Measurements from ENCODE around the gene CMTM6.
A peak's percentile ranks its signal among the peaks of the same experiment; 100 is the strongest.
"Not testable (repeated sequence)": the region's sequence is repeated elsewhere in the genome, so short reads cannot be mapped to it uniquely, and the experiment has no call there.

Gene CMTM6

GRCh38 chr3:32481791-32482631 lies 20.6 kb downstream of the CMTM6 start:
- no peak overlapping the region for H3K27ac ChIP-seq (ENCODE audit: low read depth, low read length)
- H3K4me3 ChIP-seq (ENCODE audit: low read depth in 1 of 2, low read length in 2 of 2): no peak overlapping the region
- no peaks in the 10 kb centered on the region for H3K27me3 ChIP-seq (ENCODE audit: control insufficient read depth in 1 of 2, insufficient read depth in 2 of 2, low read length in 2 of 2)
- no peaks in the 10 kb centered on the region for H3K9me3 ChIP-seq (ENCODE audit: low read length)
- H3K9ac ChIP-seq (ENCODE audit: low read length): no peak overlapping the region
- H3K4me1 ChIP-seq (ENCODE audit: insufficient read depth, low read length): no peaks in the 10 kb centered on the region
- H3K36me3 ChIP-seq (ENCODE audit: insufficient read depth, low read length): peaks cover 4% of the 10 kb centered on the region

GRCh38 chr3:32480604-32481003 lies 22.0 kb downstream of the CMTM6 start:
- H3K27ac ChIP-seq (ENCODE audit: low read depth, low read length): no peak overlapping the region
- no peak overlapping the region for H3K9ac ChIP-seq (ENCODE audit: low read length)
- peaks cover 4% of the 10 kb centered on the region for H3K36me3 ChIP-seq (ENCODE audit: insufficient read depth, low read length)
- no peaks in the 10 kb centered on the region for H3K27me3 ChIP-seq (ENCODE audit: control insufficient read depth in 1 of 2, insufficient read depth in 2 of 2, low read length in 2 of 2)
- H3K4me1 ChIP-seq (ENCODE audit: insufficient read depth, low read length): no peaks in the 10 kb centered on the region
- H3K4me3 ChIP-seq (ENCODE audit: low read depth in 1 of 2, low read length in 2 of 2): no peak overlapping the region
- no peaks in the 10 kb centered on the region for H3K9me3 ChIP-seq (ENCODE audit: low read length)

- H3K4me1 ChIP-seq (ENCODE audit: insufficient read depth, low read length): peaks cover 6% of the 10 kb centered on the region
- H3K27me3 ChIP-seq (ENCODE audit: control insufficient read depth in 1 of 2, insufficient read depth in 2 of 2, low read length in 2 of 2): no peaks in the 10 kb centered on the region
- no peaks in the 10 kb centered on the region for H3K36me3 ChIP-seq (ENCODE audit: insufficient read depth, low read length)
- H3K9me3 ChIP-seq (ENCODE audit: low read length): no peaks in the 10 kb centered on the region
- no peak overlapping the region for H3K9ac ChIP-seq (ENCODE audit: low read length)
- no peak overlapping the region for H3K4me3 ChIP-seq (ENCODE audit: low read depth in 1 of 2, low read length in 2 of 2)
- H3K27ac ChIP-seq (ENCODE audit: low read depth, low read length): no peak overlapping the region
Measured at GRCh38 chr3:32474201-32474600, 28.5 kb downstream of the CMTM6 start.

GRCh38 chr3:32472151-32472550 lies 30.5 kb downstream of the CMTM6 start:
- H3K4me1 ChIP-seq (ENCODE audit: insufficient read depth, low read length); H3K9ac ChIP-seq (ENCODE audit: low read length); H3K9me3 ChIP-seq (ENCODE audit: low read length); H3K36me3 ChIP-seq (ENCODE audit: insufficient read depth, low read length); H3K4me3 ChIP-seq (ENCODE audit: low read depth in 1 of 2, low read length in 2 of 2); H3K27ac ChIP-seq (ENCODE audit: low read depth, low read length); H3K27me3 ChIP-seq (ENCODE audit: control insufficient read depth in 1 of 2, insufficient read depth in 2 of 2, low read length in 2 of 2): not testable (repeated sequence)

GRCh38 chr3:32471246-32471645 lies 31.4 kb downstream of the CMTM6 start:
- H3K27ac ChIP-seq (ENCODE audit: low read depth, low read length): no peak overlapping the region
- peaks cover 6% of the 10 kb centered on the region for H3K4me1 ChIP-seq (ENCODE audit: insufficient read depth, low read length)
- H3K27me3 ChIP-seq (ENCODE audit: control insufficient read depth in 1 of 2, insufficient read depth in 2 of 2, low read length in 2 of 2): no peaks in the 10 kb centered on the region
- no peaks in the 10 kb centered on the region for H3K36me3 ChIP-seq (ENCODE audit: insufficient read depth, low read length)
- no peak overlapping the region for H3K9ac ChIP-seq (ENCODE audit: low read length)
- no peak overlapping the region for H3K4me3 ChIP-seq (ENCODE audit: low read depth in 1 of 2, low read length in 2 of 2)
- H3K9me3 ChIP-seq (ENCODE audit: low read length): no peaks in the 10 kb centered on the region

- Histone ChIP-seq H3K36me3 (ENCODE audit: insufficient read depth, low read length) (no peaks in the 10 kb centered on the region), H3K27ac (ENCODE audit: low read depth, low read length) (no peak overlapping the region)
Measured at GRCh38 chr3:32470362-32470761, 32.3 kb downstream of the CMTM6 start.

GRCh38 chr3:32469151-32469874 lies 33.3 kb downstream of the CMTM6 start:
- Histone ChIP-seq H3K9me3 (ENCODE audit: low read length) (no peaks in the 10 kb centered on the region), H3K27ac (ENCODE audit: low read depth, low read length) (no peak overlapping the region), H3K9ac (ENCODE audit: low read length) (no peak overlapping the region), H3K4me1 (ENCODE audit: insufficient read depth, low read length) (peaks cover 6% of the 10 kb centered on the region), H3K27me3 (ENCODE audit: control insufficient read depth in 1 of 2, insufficient read depth in 2 of 2, low read length in 2 of 2) (no peaks in the 10 kb centered on the region), H3K36me3 (ENCODE audit: insufficient read depth, low read length) (no peaks in the 10 kb centered on the region), H3K4me3 (ENCODE audit: low read depth in 1 of 2, low read length in 2 of 2) (no peak overlapping the region)

More at GRCh38 chr3:32470362-32470761, 32.3 kb downstream of the CMTM6 start:
- Histone ChIP-seq H3K9me3 (ENCODE audit: low read length) (no peaks in the 10 kb centered on the region), H3K4me3 (ENCODE audit: low read depth in 1 of 2, low read length in 2 of 2) (no peak overlapping the region), H3K4me1 (ENCODE audit: insufficient read depth, low read length) (peaks cover 6% of the 10 kb centered on the region), H3K9ac (ENCODE audit: low read length) (no peak overlapping the region), H3K27me3 (ENCODE audit: control insufficient read depth in 1 of 2, insufficient read depth in 2 of 2, low read length in 2 of 2) (no peaks in the 10 kb centered on the region)

GRCh38 chr3:32467333-32468070 lies 35.1 kb downstream of the CMTM6 start:
- H3K4me1 ChIP-seq (ENCODE audit: insufficient read depth, low read length): peaks cover 6% of the 10 kb centered on the region
- peak overlapping the region; percentile 37 to 38 for H3K4me3 ChIP-seq (ENCODE audit: low read depth in 1 of 2, low read length in 2 of 2)
- H3K27me3 ChIP-seq (ENCODE audit: control insufficient read depth in 1 of 2, insufficient read depth in 2 of 2, low read length in 2 of 2): no peaks in the 10 kb centered on the region
- H3K27ac ChIP-seq (ENCODE audit: low read depth, low read length): no peak overlapping the region
- no peak overlapping the region for H3K9ac ChIP-seq (ENCODE audit: low read length)
- H3K9me3 ChIP-seq (ENCODE audit: low read length): no peaks in the 10 kb centered on the region
- H3K36me3 ChIP-seq (ENCODE audit: insufficient read depth, low read length): no peaks in the 10 kb centered on the region

- not testable (repeated sequence) for H3K27ac ChIP-seq (ENCODE audit: low read depth, low read length); H3K9me3 ChIP-seq (ENCODE audit: low read length); H3K27me3 ChIP-seq (ENCODE audit: control insufficient read depth in 1 of 2, insufficient read depth in 2 of 2, low read length in 2 of 2); H3K36me3 ChIP-seq (ENCODE audit: insufficient read depth, low read length); H3K4me3 ChIP-seq (ENCODE audit: low read depth in 1 of 2, low read length in 2 of 2); H3K4me1 ChIP-seq (ENCODE audit: insufficient read depth, low read length); H3K9ac ChIP-seq (ENCODE audit: low read length)
Measured at GRCh38 chr3:32466808-32467207, 35.8 kb downstream of the CMTM6 start.

- H3K36me3 ChIP-seq (ENCODE audit: insufficient read depth, low read length); H3K27me3 ChIP-seq (ENCODE audit: control insufficient read depth in 1 of 2, insufficient read depth in 2 of 2, low read length in 2 of 2); H3K4me3 ChIP-seq (ENCODE audit: low read depth in 1 of 2, low read length in 2 of 2); H3K9ac ChIP-seq (ENCODE audit: low read length); H3K27ac ChIP-seq (ENCODE audit: low read depth, low read length); H3K4me1 ChIP-seq (ENCODE audit: insufficient read depth, low read length); H3K9me3 ChIP-seq (ENCODE audit: low read length): not testable (repeated sequence)
Measured at GRCh38 chr3:32464726-32465125, 37.9 kb downstream of the CMTM6 start.

- not testable (repeated sequence) for H3K9ac ChIP-seq (ENCODE audit: low read length); H3K27ac ChIP-seq (ENCODE audit: low read depth, low read length); H3K4me3 ChIP-seq (ENCODE audit: low read depth in 1 of 2, low read length in 2 of 2); H3K4me1 ChIP-seq (ENCODE audit: insufficient read depth, low read length); H3K27me3 ChIP-seq (ENCODE audit: control insufficient read depth in 1 of 2, insufficient read depth in 2 of 2, low read length in 2 of 2); H3K36me3 ChIP-seq (ENCODE audit: insufficient read depth, low read length); H3K9me3 ChIP-seq (ENCODE audit: low read length)
Measured at GRCh38 chr3:32463415-32463814, 39.2 kb downstream of the CMTM6 start.

Data from muscle layer of colon (tissue), 2 donors.